NT2/D1 (cell line): ENCODE results near the gene MED16.

Source experiments
- DNase-seq: peaks from one replicate; pipeline ENCODE4 v3.0.0-alpha.2; 2011; ENCODE audit warnings: low read depth, low spot score
- H3K27me3 ChIP-seq: 2 replicates; pipeline ENCODE4 v1.6.0; 2011; ENCODE audit warnings: mild to moderate bottlenecking; ENCODE audit not compliant: insufficient read length, insufficient read depth
- H3K36me3 ChIP-seq: 2 replicates; pipeline ENCODE4 v1.6.1; 2011; ENCODE audit warnings: mild to moderate bottlenecking, low read length, mixed read lengths; ENCODE audit not compliant: insufficient read depth, insufficient read length
- H3K4me1 ChIP-seq: 2 replicates; pipeline ENCODE4 v1.5.1; 2011; ENCODE audit not compliant: insufficient read depth, insufficient read length
- H3K4me3 ChIP-seq: 2 replicates; pipeline ENCODE4 v1.5.1; 2011; ENCODE audit warnings: low read depth; ENCODE audit not compliant: insufficient read length
- H3K9ac ChIP-seq: 2 replicates; pipeline ENCODE4 v1.6.0; 2011; ENCODE audit warnings: low read depth; ENCODE audit not compliant: insufficient read length
- H3K9me3 ChIP-seq: 2 replicates; pipeline ENCODE4 v1.5.1; 2011; ENCODE audit warnings: mild to moderate bottlenecking, low read length; ENCODE audit not compliant: insufficient read depth
- SUZ12 ChIP-seq: IDR thresholded peaks from 2 replicates; pipeline ENCODE4 v1.6.1; 2011; ENCODE audit not compliant: insufficient read length, insufficient read depth; ENCODE audit errors: extremely low read depth
- YY1 ChIP-seq: IDR thresholded peaks from 2 replicates; pipeline ENCODE4 v1.6.1; 2011; ENCODE audit not compliant: insufficient read length, insufficient read depth
- ZNF274 ChIP-seq: IDR thresholded peaks from 2 replicates; pipeline ENCODE4 v1.6.1; 2011; ENCODE audit warnings: mild to moderate bottlenecking, low read depth, low read length

Gene MED16

GRCh38 chr19:919199-920050 is 26.4 kb upstream of the MED16 start:
- H3K9ac ChIP-seq: peak overlapping the region; percentile 10
- no peak for TF ChIP-seq YY1
- TF ChIP-seq SUZ12: peak; percentile 86
- H3K9me3 ChIP-seq: no peaks in the 10 kb centered on the region
- peaks cover 52% of the 10 kb centered on the region for H3K27me3 ChIP-seq
- DNase-seq: no peak
- H3K4me1 ChIP-seq: peaks cover 25% of the 10 kb centered on the region
- no peaks in the 10 kb centered on the region for H3K36me3 ChIP-seq
- H3K4me3 ChIP-seq: peak overlapping the region; percentile 21

DNA sequence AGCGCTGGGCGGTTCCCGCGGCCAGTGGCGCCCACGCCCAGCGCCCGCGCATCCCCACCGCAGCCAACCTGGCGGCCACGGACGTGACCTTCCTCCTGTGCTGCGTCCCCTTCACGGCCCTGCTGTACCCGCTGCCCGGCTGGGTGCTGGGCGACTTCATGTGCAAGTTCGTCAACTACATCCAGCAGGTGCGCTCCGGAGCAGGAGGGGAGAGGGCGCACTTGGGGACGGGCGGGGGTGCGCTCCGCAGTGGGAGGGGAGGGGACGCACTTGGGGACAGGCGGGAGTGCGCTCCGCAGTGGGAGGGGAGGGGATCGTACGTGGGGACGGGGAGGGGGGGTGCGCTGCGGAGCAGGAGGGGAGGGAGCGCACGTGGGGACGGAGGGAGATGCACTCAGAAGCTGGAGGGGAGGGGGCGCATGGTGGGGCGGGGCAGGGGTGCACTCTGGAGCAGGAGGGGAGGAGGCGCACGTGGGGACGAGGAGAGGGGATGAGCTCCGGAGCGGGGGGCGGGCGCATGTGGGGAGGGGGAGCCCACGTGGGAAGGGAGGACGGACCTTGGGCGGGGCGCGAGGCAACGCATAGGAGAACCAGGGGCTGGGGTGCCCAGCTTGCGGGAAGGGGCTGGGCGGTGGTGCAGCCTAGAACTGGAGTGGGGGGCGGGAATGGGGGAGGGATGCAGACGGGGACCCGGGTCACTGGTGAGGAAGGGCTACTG is 25.7 kb upstream of the MED16 start:
- no peak for DNase-seq
- Histone ChIP-seq H3K4me3 (peak overlapping the region; percentile 71), H3K9me3 (no peaks in the 10 kb centered on the region), H3K9ac (peak overlapping the region; percentile 32), H3K36me3 (no peaks in the 10 kb centered on the region), H3K27me3 (peaks cover 54% of the 10 kb centered on the region), H3K4me1 (peaks cover 23% of the 10 kb centered on the region)
- no peak for TF ChIP-seq YY1
- TF ChIP-seq ZNF274: no peak

DNA sequence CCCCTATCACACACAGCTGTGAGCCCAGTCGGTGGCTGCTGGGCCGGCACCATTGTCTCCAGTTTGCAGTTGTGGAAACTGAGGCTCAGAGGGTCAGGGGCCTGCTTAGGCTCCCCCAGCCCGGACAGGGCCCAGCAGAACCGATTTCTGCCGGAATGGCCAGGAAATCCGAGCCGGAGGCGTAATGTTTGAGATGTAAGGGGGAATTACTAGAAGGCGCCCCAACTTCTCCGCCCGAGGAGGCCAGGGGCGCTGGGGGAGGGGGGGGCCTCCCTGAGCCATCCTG is 25.1 kb upstream of the MED16 start:
- DNase-seq: no peak
- Histone ChIP-seq H3K27me3 (peaks cover 57% of the 10 kb centered on the region), H3K36me3 (no peaks in the 10 kb centered on the region), H3K9ac (peak overlapping the region; percentile 42), H3K9me3 (no peaks in the 10 kb centered on the region), H3K4me3 (peak overlapping the region; percentile 71), H3K4me1 (peaks cover 25% of the 10 kb centered on the region)
- no peak for TF ChIP-seq YY1

- peak within 1 kb of the TSS; percentile 72 for H3K9ac ChIP-seq
- TF ChIP-seq YY1 (no peak), ZNF274 (no peak), SUZ12 (peak; percentile 77)
- peaks cover 25% of the 10 kb centered on the region for H3K4me1 ChIP-seq
- no peaks in the 10 kb centered on the region for H3K9me3 ChIP-seq
- peaks cover 57% of the 10 kb centered on the region for H3K27me3 ChIP-seq
- DNase-seq: peak; percentile 65
- no peaks in the 10 kb centered on the region for H3K36me3 ChIP-seq
- H3K4me3 ChIP-seq: peak within 1 kb of the TSS; percentile 71
Measured at GRCh38 chr19:917323-918151, 24.6 kb upstream of the MED16 start, which contains the start of gene KISS1R. KISS1R (plus strand) TSS chr19:917333; CDS start chr19:917503, 170 bp downstream.

- H3K27me3 ChIP-seq: peaks cover 57% of the 10 kb centered on the region
- peak overlapping the region; percentile 72 for H3K9ac ChIP-seq
- peaks cover 25% of the 10 kb centered on the region for H3K4me1 ChIP-seq
- no peak for DNase-seq
- no peak for TF ChIP-seq YY1
- TF ChIP-seq ZNF274: no peak
- TF ChIP-seq SUZ12: no peak
- H3K9me3 ChIP-seq: no peaks in the 10 kb centered on the region
- no peaks in the 10 kb centered on the region for H3K36me3 ChIP-seq
- peak overlapping the region; percentile 71 for H3K4me3 ChIP-seq
Measured at GRCh38 chr19:916645-917322, 23.8 kb upstream of the MED16 start.

DNA sequence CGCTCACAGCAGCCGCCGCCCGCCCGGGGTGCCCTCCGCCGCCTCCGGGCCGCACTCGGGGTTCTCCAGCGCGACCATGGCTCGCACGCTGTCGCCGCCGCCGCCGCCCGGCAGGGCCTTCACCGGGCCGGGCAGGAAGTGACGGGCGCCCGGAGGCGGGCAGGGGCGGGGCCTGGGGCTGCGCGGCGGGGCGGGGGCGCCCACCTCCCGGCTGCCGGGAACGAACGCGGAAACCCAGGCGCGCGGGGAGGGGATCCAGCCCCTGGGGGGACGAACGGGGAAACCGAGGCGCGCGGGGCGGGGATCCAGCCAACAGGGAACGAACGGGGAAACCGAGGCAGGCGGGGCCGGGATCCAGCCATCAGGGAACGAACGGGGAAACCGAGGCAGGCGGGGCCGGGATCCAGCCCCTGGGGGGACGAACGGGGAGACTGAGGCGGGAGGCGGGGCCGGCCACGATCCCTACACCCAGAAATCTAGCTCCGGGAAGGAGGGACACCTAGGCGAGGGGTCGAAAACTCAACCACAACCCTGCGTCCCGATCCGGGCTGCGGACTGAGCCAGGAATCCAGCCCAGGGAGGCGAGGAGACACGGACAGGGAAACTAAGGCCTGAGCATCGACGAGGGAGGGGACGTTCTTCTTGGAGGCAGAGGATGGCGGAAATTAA is 20.2 kb upstream of the MED16 start, which contains the start of gene R3HDM4:
Gene R3HDM4 (minus strand): TSS at position 140 of the 669 bp plus-strand sequence. CDS start 62 bp downstream, at position 78.
- no peak for DNase-seq
- H3K36me3 ChIP-seq: no peaks in the 10 kb centered on the region
- no peak for TF ChIP-seq ZNF274
- TF ChIP-seq SUZ12: no peak
- TF ChIP-seq YY1: no peak

More for the DNA sequence above, 20.2 kb upstream of the MED16 start, which contains the start of gene R3HDM4:
- Histone ChIP-seq H3K4me3 (peak within 1 kb of the TSS; percentile 69), H3K9me3 (no peaks in the 10 kb centered on the region), H3K9ac (peak within 1 kb of the TSS; percentile 85), H3K27me3 (peaks cover 25% of the 10 kb centered on the region), H3K4me1 (peaks cover 13% of the 10 kb centered on the region)
